Measurements from ENCODE around the gene GRIK4.

GRCh38 chr11:120564573-120565311, 53.2 kb downstream of the GRIK4 start:
- TF ChIP-seq CTCF (IDR thresholded peaks at IDR 0.05; ENCODE audit: low read length) (no peak), EZH2 (IDR thresholded peaks at IDR 0.05; ENCODE audit: borderline replicate concordance, low read length) (no peak)

Data from OCI-LY1 (cell line).